Right renal cortex interstitium (tissue), 3 donors: ENCODE measurements around the gene BHLHA9. TPM values are rescaled to one million over a fixed set of nuclear protein-coding genes. Genes with fewer than 3 reads are reported as not detected.

Experiments
- DNase-seq, 3 donors: peaks; one replicate each; pipeline ENCODE4 v3.0.0-alpha.2; 2013; ENCODE audit warnings: low read depth in 3 of 3, low spot score in 2 of 3
- polyA plus RNA-seq, 3 donors: library from polyadenylated mRNA; unstranded; fragments of 120-200 nt; gene quantifications; one replicate each; pipeline ENCODE4 v1.2.1, GENCODE V29; 2013; ENCODE audit not compliant: insufficient read length in 3 of 3

Gene BHLHA9
- polyA plus RNA-seq, 3 donors = not detected

DNA sequence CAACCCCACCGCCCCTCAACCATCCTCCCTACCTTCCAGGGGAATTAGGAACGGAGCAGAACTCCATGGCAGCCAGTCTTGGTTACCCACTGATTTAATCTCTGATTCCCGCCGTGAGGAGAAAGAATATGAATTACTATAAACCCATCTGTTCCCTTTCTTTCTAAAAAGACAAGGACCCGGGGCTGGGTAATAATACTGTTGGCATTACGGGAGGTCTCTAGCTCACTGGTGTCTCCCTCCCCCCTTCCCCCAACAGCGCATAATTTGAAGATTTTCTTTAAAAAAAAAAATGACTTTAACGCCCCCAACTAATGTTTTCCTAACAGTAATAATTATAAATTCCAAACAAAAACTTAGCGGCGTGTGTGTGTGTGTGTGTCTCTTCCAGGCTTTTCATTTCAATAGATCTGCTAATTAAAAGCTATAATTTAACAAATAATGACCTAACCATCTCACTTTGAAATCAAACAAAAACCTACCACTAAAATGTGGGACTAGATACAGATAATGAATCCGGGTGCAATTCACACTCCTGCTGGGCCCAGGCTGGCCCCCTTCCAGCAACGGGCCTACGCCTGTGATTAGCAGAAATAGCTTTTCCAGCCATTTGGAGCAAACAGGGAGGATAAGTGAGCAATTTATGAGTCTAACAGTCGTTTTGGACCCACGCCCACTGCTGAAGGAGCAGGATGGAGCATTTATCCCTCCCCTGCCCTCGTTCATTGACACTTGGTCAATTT lies 18.2 kb upstream of the BHLHA9 start:
- DNase-seq = no peak

DNA sequence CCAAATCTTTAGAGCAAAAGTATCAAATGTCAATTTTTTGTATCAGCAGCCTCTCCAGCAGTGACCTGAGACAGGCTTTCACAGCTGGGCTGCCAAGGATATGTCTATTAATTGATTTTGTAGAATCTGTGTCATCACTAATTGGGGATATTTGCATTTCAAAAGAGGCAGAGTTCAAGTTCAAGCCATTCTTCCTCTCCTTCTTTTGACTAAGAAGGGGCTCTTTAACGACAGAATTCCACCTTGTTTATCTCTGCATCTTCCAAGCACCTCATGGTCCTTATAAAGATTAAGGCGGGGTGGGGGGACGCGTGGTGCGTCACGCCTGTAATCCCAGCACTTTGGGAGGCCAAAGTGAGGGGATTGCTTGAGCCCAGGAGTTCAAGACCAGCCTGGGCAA lies 15.2 kb upstream of the BHLHA9 start:
- no peak for DNase-seq

DNA sequence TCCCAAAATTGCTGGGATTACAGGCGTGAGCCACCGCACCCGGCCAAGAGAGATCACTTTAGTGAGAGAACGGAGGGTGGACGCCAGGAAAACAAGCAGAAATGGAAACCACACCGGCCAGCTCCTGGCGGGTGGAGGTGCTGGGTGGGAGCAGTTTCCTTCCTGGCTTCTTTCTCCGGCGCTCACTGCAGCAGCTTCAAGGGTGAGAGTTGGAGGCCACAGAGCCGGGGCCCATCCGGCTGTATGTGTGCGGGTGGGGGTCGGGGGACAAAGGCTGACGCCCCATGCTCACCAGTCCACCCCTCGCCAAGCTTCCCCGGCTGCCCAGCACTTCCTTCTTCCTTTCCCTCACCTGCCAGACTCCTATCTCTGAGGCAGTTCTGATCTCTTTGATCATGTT lies 13.5 kb upstream of the BHLHA9 start:
- DNase-seq = no peak

DNA sequence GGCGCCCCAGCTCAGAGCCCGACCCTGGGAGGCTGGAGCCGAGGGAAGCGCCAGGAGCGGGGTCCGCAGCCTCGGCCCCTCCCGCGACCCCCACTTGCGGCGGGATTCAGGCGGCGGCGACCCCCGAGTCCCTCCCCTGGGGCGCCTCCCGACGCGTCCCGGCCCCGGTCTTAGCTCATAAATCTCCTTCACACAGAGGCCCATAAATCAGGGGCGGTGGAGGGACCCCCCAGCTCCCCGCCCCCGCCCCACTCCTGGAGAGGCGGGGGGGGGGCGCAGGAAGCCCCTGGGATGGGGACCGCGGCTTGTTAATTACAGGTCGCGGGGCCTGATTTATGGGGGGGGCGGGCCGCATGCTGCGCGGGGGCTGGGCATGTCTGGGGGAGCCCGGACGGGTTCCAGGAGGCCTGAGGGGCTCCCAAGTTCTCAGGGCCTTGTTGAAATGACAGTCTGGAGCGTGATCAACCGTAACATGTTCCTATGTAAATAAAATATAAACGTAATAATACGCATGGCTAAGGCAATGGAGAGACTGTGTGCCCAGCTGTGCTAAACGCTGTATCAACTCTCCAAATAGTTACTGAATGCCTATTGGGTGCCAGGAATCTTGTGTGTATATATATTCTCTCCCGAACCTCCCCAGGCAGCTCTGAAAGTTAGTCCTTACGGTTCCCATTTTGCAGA lies 10.0 kb upstream of the BHLHA9 start:
- DNase-seq = no peak

- no peak for DNase-seq
These were observed 9.5 kb upstream of the BHLHA9 start for GRCh38 chr17:1260770-1261161.

- no peak for DNase-seq
These were observed 6.0 kb upstream of the BHLHA9 start for GRCh38 chr17:1264196-1264595.

DNA sequence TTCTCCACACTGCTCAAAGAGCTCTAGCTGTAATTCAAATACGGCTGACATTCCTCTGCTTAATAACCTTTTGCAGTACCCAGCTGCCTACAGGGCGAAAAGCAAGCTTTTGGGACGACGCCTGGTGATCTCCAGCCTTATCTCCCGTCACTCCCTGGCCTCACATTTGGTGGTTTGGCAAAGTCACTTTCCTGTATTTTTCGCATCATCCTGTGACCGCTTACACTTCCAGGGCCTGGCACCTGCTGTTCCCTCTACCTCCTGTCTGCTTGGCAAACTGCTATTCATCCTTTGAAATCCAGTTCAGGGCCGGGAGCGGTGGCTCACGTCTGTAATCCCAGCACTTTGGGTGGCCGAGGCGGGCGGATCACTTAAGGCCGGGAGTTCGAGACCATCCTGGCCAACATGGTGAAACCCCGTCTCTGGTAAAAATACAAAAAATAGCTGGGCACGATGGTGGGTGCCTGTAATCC lies 2.7 kb upstream of the BHLHA9 start:
- no peak for DNase-seq

DNA sequence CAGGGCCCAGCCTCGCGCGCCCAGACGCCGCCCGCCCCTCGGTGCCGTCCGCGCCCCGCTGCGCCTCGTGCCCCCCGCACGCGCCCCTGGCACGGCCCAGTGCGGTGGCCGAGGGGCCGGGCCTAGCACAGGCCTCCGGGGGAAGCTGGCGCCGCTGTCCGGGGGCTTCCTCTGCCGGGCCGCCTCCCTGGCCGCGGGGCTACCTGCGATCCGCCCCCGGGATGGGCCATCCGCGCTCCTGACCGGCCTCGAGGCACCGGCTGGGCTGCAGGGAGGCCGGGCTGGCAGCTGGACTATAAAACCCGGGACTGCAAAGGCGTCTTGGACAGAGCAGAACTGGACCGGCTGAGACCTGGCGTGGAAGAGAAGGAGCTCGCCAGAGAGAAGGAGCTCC lies 783 bp downstream of the BHLHA9 start:
- no peak for DNase-seq

DNA sequence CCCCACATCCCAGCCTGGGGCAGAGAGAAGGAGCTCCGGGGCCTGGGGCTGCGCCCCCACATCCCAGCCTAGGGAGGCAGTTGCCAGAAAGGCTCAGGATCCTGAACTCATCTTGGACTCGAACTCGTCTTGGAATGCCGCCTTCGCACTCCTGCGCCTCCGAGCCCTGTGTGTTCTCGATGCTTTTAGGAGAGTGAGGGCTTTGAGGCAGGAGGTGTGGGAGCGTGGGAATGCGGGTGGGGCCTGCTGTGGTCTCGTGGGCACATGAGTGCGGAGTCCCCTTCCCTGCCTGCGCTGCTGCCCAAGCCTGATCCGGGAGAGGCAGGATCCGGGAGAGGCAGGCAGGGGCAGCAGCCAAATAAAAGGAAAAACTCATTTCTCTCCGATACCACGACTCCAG lies 1.2 kb downstream of the BHLHA9 start:
- DNase-seq = no peak

DNA sequence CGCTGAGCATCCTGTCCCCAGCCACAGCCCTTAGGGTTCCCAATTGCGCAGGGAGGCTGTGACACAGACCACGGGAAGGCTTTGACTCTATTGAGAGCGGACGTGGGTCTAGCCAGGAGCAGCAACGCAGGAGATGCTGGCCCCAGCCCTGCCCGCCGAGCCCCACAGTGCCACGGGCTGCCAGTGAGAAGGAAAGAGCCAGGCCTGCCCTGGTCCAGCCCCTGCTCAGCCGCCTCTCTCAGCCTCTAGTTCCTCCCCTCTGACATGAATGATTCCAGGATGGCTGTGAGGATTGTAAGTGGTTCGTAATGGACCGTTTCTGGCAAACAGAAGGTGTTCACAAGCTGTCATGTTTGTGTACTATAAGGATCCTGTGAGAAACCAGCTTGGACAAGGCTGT lies 2.5 kb downstream of the BHLHA9 start:
- no peak for DNase-seq

DNA sequence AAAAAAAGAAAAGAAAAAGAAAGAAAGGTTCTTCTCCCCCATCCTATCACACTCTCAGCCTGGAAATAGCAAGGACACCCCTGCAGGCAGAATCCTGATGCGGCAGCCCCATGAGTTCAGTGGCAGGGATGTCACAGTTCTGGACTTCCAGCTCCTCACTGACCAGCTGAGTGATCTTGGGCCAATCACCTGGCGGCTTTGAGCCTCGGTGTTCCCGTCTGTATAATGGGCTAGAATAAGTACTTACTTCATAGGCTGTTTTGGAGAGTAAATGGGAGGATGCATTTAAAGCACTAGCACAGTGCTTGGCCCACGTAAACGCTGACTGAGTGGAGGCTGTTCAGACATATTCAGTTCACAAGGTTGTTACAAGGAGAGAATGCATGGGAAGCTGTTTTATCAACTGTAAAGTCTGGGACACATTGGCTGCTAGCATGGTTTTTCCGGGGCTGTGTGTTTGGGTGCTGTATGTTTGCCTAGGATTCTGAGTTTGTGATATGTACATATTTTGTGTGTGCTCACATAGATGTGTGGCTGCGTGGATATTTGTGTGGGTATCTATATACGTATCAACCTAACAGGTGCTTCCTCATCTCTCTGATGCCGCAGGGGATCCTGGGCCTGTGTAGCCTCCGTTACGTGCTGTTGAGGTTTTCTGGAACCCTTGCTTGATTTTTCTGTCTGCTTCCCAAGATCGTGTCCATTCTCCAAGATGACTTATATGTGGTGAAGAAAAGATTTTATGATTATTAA lies 3.4 kb downstream of the BHLHA9 start:
- no peak for DNase-seq

DNA sequence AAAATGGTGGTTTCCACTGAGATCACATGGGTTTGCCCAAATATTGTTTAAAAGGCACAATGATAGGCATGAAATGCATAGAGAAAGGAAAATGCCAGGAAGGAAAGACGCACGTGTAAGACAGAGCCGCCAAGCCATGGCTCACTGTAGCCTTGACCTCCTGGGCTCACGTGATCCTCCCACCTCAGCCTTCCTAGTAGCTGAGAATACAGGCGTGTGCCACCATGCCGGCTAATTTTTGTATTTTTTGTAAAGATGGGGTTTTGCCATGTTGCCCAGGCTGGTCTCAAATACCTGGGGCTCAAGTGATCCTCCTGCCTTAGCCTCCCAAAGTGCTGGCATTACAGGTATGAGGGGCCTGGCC lies 4.0 kb downstream of the BHLHA9 start:
- DNase-seq = no peak

DNA sequence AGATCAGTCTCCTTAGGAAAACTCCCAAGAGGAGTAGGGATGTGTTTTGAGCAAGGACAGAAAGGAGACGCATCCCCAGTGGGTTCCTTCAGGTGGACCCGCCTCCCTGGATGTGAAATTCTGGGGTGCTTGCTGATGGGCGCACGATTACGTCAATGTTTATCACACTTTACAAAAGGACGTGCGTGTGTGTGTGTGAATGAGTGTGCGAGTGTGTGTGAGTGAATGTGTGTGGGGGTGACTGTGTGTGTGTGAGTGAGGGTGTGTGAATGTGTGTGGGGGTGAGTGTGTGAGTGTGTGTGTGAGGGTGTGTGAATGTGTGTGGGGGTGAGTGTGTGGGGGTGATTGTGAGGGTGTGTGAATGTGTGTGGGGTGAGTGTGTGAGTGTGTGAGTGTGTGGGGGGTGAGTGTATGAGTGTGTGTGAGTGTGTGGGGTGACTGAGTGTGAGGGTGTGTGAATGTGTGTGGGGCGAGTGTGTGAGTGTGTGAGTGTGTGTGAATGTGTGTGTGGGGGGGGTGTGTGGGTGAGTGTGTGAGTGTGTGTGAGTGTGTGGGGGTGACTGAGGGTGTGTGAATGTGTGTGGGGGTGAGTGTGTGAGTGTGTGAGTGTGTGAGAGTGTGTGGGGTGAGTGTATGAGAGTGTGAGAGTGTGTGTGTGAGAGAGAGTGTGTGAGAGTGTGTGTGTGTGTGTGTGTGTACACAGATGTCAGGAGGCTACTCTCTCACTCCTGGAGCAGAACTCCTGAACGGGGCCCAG lies 5.1 kb downstream of the BHLHA9 start:
- no peak for DNase-seq

GRCh38 chr17:1275962-1276736 lies 5.9 kb downstream of the BHLHA9 start:
- DNase-seq = no peak

DNA sequence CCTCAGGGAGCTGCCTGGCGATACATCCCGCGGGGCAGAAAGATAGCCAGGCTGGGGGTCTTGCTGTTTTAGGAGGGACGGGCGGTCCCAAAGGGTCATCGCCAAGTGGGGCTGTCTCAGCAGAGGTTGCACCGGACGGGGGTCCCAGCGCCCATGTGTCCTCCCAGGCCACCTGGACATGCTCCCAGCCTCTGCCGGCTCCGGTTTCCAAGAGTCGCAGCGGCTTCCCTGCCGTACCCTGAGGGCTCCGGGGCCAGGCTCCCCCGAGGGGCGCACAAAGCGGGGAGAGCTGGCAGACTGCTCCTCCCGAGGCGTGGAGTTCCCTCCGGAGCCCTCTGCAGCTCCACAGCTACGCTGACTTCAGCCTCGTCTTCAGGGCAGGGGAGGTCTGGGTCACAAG lies 10.4 kb downstream of the BHLHA9 start:
- no peak for DNase-seq

- DNase-seq = no peak
These were observed 16.3 kb downstream of the BHLHA9 start for GRCh38 chr17:1286379-1287106.

- DNase-seq = no peak
These were observed 19.5 kb downstream of the BHLHA9 start for GRCh38 chr17:1289695-1290094.

DNA sequence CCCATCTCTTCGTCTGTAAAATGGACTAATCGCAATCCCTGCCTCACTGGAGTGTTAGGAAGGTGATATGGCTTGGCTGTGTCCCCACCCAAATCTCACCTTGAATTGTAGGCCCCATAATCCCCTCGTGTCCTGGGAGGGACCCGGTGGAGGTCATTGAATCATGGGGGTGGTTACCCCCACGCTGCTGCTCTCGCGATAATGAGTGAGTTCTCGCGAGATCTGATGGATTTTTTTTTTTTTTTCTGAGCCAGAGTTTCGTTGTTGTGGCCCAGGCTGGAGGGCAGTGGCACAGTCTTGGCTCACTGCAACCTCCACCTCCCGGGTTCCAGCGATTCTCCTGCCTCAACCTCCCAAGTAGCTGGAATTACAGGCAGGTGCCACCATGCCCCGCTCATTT lies 20.4 kb downstream of the BHLHA9 start:
- no peak for DNase-seq

DNA sequence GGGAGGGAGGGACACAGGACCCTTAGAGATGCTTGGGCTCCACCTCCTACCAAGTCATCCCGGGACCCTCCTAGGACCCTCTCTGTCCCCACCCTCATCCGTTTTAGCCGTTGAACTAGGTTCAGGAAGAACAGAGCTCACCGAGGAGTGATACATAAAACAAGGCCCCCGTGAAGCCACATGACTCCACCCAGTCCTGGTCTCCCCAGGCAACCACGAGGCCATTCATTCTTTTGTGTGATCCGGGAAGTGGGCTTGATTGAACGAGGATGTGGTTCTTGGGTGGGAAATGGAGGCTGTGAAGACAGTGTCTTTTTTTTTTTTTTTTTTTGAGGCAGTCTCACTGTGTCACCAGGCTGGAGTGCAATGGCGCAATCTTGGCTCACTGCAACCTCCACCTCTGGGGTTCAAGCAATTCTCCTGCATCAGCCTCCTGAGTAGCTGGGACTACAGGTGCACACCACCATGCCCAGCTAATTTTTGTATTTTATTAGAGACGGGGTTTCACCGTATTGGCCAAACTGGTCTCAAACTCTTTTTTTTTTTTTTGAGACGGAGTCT lies 24.0 kb downstream of the BHLHA9 start:
- DNase-seq = no peak
